Activated CD4-positive, alpha-beta T cell treated with anti-CD3 and anti-CD28 coated beads, Interleukin-2, amount 10 ng/mL, durations not matched to agents 24 days and 14 days (primary cell): ENCODE data around the gene TTC32. TPM values are rescaled to one million over a fixed set of nuclear protein-coding genes. Genes with fewer than 3 reads are reported as not detected.

ENCODE experiments used
- DNase-seq: peaks from one replicate; pipeline ENCODE4 v3.0.0; 2022
- H3K27ac Mint-ChIP-seq: one replicate; pipeline ENCODE4 v1.8.0; 2022; ENCODE audit warnings: mild to moderate bottlenecking, mixed read lengths
- H3K27me3 Mint-ChIP-seq: one replicate; pipeline ENCODE4 v1.8.0; 2022; ENCODE audit warnings: mixed read lengths
- H3K36me3 Mint-ChIP-seq: one replicate; pipeline ENCODE4 v1.8.0; 2022; ENCODE audit warnings: low read depth, mild to moderate bottlenecking, mixed read lengths
- H3K4me1 Mint-ChIP-seq: one replicate; pipeline ENCODE4 v1.8.0; 2021; ENCODE audit warnings: mixed read lengths
- H3K4me3 Mint-ChIP-seq: one replicate; pipeline ENCODE4 v1.8.0; 2022; ENCODE audit warnings: mild to moderate bottlenecking, moderate library complexity, mixed read lengths
- H3K9me3 Mint-ChIP-seq: one replicate; pipeline ENCODE4 v1.8.0; 2021; ENCODE audit warnings: mixed read lengths
- intact Hi-C: fragments of 100-400 bp; cut with micrococcal nuclease; formaldehyde crosslinking; loops from one replicate; pipeline ENCODE4 v1.15.1; 2023
- total RNA-seq: library from RNA; stranded (reverse); gene quantifications from 2 replicates; pipeline ENCODE4 v1.2.3, GENCODE V29; 2022

Gene TTC32
- total RNA-seq, 1 donor from 2014 or later = 10.5 TPM

GRCh38 chr2:19863303-19864041 is 38.3 kb downstream of the TTC32 start:
- intact Hi-C loops = loop anchor here (1.0 to 5.0 kb wide), 4 partner anchors 501 to 1476 kb away; no protein-coding TSS in a partner anchor
- no peak overlapping the region for H3K4me3 Mint-ChIP-seq
- peak; percentile 91 for DNase-seq
- peaks cover 23% of the 10 kb centered on the region for H3K4me1 Mint-ChIP-seq
- no peak overlapping the region for H3K27ac Mint-ChIP-seq
- H3K9me3 Mint-ChIP-seq = no peaks in the 10 kb centered on the region
- H3K27me3 Mint-ChIP-seq = peaks cover 5% of the 10 kb centered on the region
- no peaks in the 10 kb centered on the region for H3K36me3 Mint-ChIP-seq

- Mint-ChIP-seq H3K4me1 (peaks cover 13% of the 10 kb centered on the region), H3K4me3 (no peak overlapping the region), H3K27ac (no peak overlapping the region), H3K9me3 (no peaks in the 10 kb centered on the region), H3K36me3 (no peaks in the 10 kb centered on the region), H3K27me3 (peaks cover 10% of the 10 kb centered on the region)
- no peak for DNase-seq
- intact Hi-C loops = loop anchor here (5.0 kb wide), 3 partner anchors 500 to 1475 kb away; no protein-coding TSS in a partner anchor
These were observed 40.0 kb downstream of the TTC32 start for GRCh38 chr2:19861813-19862212.

GRCh38 chr2:19860022-19860421 is 41.8 kb downstream of the TTC32 start:
- H3K27ac Mint-ChIP-seq = no peak overlapping the region

GRCh38 chr2:19859565-19859964 is 42.2 kb downstream of the TTC32 start:
- H3K27me3 Mint-ChIP-seq = peaks cover 14% of the 10 kb centered on the region
- H3K9me3 Mint-ChIP-seq = no peaks in the 10 kb centered on the region
- H3K4me1 Mint-ChIP-seq = peaks cover 6% of the 10 kb centered on the region
- no peaks in the 10 kb centered on the region for H3K36me3 Mint-ChIP-seq
- DNase-seq = no peak
- no peak overlapping the region for H3K4me3 Mint-ChIP-seq
- intact Hi-C loops = no loop called here
- H3K27ac Mint-ChIP-seq = no peak overlapping the region

More at GRCh38 chr2:19860022-19860421, 41.8 kb downstream of the TTC32 start:
- DNase-seq = no peak
- peaks cover 14% of the 10 kb centered on the region for H3K27me3 Mint-ChIP-seq
- H3K4me3 Mint-ChIP-seq = no peak overlapping the region
- H3K9me3 Mint-ChIP-seq = no peaks in the 10 kb centered on the region
- H3K4me1 Mint-ChIP-seq = peaks cover 11% of the 10 kb centered on the region
- H3K36me3 Mint-ChIP-seq = no peaks in the 10 kb centered on the region
- intact Hi-C loops = loop anchor here (5.0 kb wide), 3 partner anchors 498 to 1473 kb away; no protein-coding TSS in a partner anchor

GRCh38 chr2:19857806-19858205 is 44.0 kb downstream of the TTC32 start:
- Mint-ChIP-seq H3K4me1 (peaks cover under 1% of the 10 kb centered on the region), H3K9me3 (no peaks in the 10 kb centered on the region), H3K4me3 (no peak overlapping the region), H3K27ac (no peak overlapping the region), H3K27me3 (peaks cover 13% of the 10 kb centered on the region), H3K36me3 (no peaks in the 10 kb centered on the region)
- no peak for DNase-seq
- intact Hi-C loops = no loop called here

- Mint-ChIP-seq H3K4me3 (no peak overlapping the region), H3K9me3 (no peaks in the 10 kb centered on the region), H3K27me3 (peaks cover 12% of the 10 kb centered on the region), H3K4me1 (no peaks in the 10 kb centered on the region), H3K27ac (no peak overlapping the region), H3K36me3 (no peaks in the 10 kb centered on the region)
- no peak for DNase-seq
- intact Hi-C loops = no loop called here
These were observed 44.7 kb downstream of the TTC32 start for GRCh38 chr2:19857100-19857499.

DNA sequence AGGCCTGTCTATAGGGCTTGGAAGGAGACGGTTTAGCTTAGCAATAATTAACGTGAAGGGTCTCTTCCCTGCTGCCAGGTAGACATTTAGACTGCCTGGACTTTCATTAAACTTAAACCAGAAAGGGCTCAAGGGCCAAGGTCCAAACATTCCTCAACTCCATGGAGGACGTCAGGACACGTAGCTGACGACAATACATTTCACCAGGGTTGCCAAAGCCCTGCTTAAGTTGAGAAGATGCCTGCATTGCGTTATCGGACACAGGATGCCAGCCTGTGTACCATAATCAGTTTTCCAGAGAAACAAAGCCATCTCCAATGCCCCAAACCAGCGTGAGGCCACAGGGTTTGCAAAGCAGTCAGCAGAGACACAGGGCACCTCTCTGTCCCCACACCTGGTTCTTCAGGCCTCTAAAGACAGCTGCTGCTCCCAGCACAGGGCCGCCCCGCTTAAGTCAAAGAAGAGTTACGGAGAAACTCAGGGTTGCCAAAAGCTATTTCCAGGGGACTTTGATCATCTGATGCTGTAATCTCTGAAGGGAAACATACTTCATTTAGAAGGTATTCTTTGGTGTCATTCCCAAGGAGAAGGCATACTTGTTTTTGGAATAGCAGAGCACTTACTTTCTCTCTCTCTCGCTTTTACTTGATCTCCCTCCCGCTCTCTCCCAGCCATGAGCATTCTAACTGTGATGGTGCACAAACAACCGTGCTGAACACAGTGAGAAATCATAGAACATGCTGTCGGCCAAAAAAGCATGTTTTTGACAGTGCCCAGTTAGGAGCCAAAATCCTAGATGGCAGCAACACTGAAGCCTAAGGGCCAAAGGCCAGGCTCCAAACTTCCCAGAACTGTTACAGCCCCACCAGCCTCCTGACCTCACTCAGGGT is 46.0 kb downstream of the TTC32 start:
- DNase-seq = no peak
- no peak overlapping the region for H3K27ac Mint-ChIP-seq
- H3K9me3 Mint-ChIP-seq = no peaks in the 10 kb centered on the region
- no peaks in the 10 kb centered on the region for H3K36me3 Mint-ChIP-seq
- intact Hi-C loops = no loop called here
- H3K4me3 Mint-ChIP-seq = no peak overlapping the region
- no peaks in the 10 kb centered on the region for H3K4me1 Mint-ChIP-seq
- peaks cover 11% of the 10 kb centered on the region for H3K27me3 Mint-ChIP-seq

- DNase-seq = no peak
- Mint-ChIP-seq H3K4me1 (no peaks in the 10 kb centered on the region), H3K9me3 (no peaks in the 10 kb centered on the region), H3K27ac (no peak overlapping the region), H3K27me3 (peaks cover 11% of the 10 kb centered on the region), H3K4me3 (no peak overlapping the region), H3K36me3 (no peaks in the 10 kb centered on the region)
- intact Hi-C loops = no loop called here
These were observed 46.9 kb downstream of the TTC32 start for GRCh38 chr2:19854596-19855541.

GRCh38 chr2:19851116-19851695 is 50.6 kb downstream of the TTC32 start:
- intact Hi-C loops = no loop called here
- H3K36me3 Mint-ChIP-seq = no peaks in the 10 kb centered on the region
- no peak for DNase-seq
- no peak overlapping the region for H3K27ac Mint-ChIP-seq
- H3K9me3 Mint-ChIP-seq = peaks cover 7% of the 10 kb centered on the region
- peaks cover 3% of the 10 kb centered on the region for H3K27me3 Mint-ChIP-seq
- H3K4me3 Mint-ChIP-seq = no peak overlapping the region
- no peaks in the 10 kb centered on the region for H3K4me1 Mint-ChIP-seq

- H3K36me3 Mint-ChIP-seq = no peaks in the 10 kb centered on the region
- peaks cover 8% of the 10 kb centered on the region for H3K9me3 Mint-ChIP-seq
- H3K4me1 Mint-ChIP-seq = no peaks in the 10 kb centered on the region
- intact Hi-C loops = no loop called here
- no peak for DNase-seq
- no peak overlapping the region for H3K27ac Mint-ChIP-seq
- peaks cover 2% of the 10 kb centered on the region for H3K27me3 Mint-ChIP-seq
- no peak overlapping the region for H3K4me3 Mint-ChIP-seq
These were observed 51.4 kb downstream of the TTC32 start for GRCh38 chr2:19850056-19851050.

DNA sequence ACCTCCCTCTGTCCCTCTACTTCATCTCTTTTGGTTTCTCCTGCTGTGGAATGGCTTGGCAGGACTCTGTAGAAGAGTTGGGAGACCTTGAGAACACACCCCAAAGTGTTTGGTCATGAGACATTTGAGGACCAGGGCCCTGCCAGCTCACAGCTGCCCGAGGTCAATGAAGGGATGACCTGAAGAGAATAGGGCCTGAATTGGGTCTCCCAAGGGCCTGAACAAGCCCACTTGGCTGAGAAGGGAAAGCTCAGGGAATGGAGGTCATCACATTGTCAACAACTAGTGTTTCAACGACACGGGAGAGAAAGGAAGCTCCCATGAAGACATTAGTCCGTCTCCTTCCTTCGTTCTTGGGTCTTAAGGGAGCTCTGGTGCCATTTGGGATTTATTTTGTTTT is 52.8 kb downstream of the TTC32 start:
- intact Hi-C loops = no loop called here
- Mint-ChIP-seq H3K4me3 (no peak overlapping the region), H3K9me3 (peaks cover 8% of the 10 kb centered on the region), H3K36me3 (no peaks in the 10 kb centered on the region), H3K27me3 (peaks cover 2% of the 10 kb centered on the region), H3K27ac (no peak overlapping the region), H3K4me1 (no peaks in the 10 kb centered on the region)
- no peak for DNase-seq

GRCh38 chr2:19848029-19848750 is 53.6 kb downstream of the TTC32 start:
- no peak for DNase-seq
- no peaks in the 10 kb centered on the region for H3K4me1 Mint-ChIP-seq
- peaks cover 8% of the 10 kb centered on the region for H3K9me3 Mint-ChIP-seq
- no peak overlapping the region for H3K27ac Mint-ChIP-seq
- intact Hi-C loops = no loop called here
- H3K4me3 Mint-ChIP-seq = no peak overlapping the region
- no peaks in the 10 kb centered on the region for H3K36me3 Mint-ChIP-seq
- peaks cover 4% of the 10 kb centered on the region for H3K27me3 Mint-ChIP-seq
